ENCODE data around the gene ADISSP.
"Not testable (repeated sequence)": the region's sequence is repeated elsewhere in the genome, so short reads cannot be mapped to it uniquely, and the experiment has no call there.

Gene ADISSP

DNA sequence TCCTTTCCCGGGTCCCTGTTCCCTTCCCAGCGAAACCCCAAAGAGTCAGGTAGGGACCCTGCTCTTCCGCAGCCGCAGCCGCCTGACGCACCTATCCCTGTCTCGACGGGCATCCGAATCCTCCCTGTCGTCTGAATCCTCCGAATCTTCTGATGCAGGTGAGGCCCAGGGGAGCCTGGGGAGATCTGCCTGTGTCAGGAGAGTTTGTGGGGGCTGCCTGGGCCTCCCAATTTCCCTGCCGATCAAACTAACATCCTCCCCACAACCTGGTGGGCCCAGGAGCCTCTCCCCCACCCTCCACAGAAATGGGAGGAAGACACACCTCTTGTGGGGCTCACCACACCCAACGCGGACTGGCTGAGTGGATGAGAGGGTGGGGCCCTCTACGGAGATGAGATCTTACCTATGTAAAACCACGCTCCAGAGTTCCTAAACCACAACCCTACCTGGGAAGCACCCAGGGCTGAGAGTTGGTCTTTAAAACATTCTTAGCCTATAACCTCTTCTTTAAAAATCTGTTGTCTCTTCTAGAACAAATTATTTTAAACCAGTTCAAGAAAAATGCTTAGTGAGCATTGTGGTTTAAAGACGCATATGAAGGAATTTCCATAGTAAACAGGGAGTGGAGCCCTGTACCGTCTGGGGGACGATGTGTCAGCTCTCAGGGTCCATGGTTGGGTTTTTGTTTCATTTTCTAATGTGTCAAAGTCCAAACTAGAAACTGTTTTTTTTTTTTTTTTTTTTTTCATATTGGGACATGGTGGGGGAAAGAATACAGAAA is 30.2 kb upstream of the ADISSP start:
- TF ChIP-seq, protein P1, sequence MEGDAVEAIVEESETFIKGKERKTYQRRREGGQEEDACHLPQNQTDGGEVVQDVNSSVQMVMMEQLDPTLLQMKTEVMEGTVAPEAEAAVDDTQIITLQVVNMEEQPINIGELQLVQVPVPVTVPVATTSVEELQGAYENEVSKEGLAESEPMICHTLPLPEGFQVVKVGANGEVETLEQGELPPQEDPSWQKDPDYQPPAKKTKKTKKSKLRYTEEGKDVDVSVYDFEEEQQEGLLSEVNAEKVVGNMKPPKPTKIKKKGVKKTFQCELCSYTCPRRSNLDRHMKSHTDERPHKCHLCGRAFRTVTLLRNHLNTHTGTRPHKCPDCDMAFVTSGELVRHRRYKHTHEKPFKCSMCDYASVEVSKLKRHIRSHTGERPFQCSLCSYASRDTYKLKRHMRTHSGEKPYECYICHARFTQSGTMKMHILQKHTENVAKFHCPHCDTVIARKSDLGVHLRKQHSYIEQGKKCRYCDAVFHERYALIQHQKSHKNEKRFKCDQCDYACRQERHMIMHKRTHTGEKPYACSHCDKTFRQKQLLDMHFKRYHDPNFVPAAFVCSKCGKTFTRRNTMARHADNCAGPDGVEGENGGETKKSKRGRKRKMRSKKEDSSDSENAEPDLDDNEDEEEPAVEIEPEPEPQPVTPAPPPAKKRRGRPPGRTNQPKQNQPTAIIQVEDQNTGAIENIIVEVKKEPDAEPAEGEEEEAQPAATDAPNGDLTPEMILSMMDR (IDR thresholded peaks at IDR 0.05) = no peak
- no peak for TF ChIP-seq ZFX (IDR thresholded peaks at IDR 0.05; ENCODE audit: borderline replicate concordance)
- peak overlapping the region; percentile 97 for H3K27ac ChIP-seq

DNA sequence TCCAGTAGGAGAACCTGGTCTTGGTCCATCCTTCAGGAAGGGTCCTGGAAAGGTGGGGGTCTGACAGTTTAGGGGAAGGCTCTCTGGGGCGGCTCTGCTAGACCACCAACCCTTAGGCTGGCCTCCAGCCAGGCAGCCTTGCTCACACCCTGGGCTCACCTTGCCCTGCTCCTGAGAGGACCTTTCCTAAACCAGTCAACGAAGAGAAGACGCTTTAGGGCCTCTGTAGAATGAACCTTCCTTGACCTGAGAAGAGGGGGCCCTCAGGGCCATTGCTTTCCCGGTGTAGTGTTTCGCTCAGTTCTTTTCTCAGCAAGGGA is 29.6 kb upstream of the ADISSP start:
- H3K27ac ChIP-seq = peak overlapping the region; percentile 97
- TF ChIP-seq ZFX (IDR thresholded peaks at IDR 0.05; ENCODE audit: borderline replicate concordance) = no peak
- TF ChIP-seq, protein P1 (IDR thresholded peaks at IDR 0.05) = no peak

DNA sequence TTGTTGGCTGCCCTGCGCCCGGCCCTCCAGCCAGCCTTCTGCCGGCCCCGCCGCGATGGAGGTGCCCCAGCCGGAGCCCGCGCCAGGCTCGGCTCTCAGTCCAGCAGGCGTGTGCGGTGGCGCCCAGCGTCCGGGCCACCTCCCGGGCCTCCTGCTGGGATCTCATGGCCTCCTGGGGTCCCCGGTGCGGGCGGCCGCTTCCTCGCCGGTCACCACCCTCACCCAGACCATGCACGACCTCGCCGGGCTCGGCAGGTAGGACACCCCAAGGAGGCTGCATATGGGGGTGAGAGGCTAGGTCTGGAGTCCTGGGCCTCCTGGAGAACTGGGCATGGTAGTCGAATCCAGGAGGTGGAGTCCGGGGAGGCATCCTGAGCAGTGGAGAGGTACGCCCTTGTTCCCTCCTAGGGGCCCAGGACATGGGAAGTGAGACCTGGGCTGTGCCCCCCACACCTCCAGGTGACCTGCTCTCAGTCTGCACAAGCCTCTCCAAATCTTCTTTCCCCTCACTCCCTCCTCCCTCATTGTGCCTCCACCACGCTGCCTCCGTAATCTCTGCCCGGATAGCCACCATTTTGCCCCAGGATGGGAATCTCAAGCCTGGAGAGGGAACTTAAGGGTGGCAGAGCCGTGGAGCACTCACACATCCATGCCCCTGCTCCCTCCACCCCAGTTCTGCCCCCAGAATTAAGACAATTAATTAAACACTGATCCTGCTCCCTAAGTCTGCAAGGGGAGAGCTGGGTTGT is 29.1 kb upstream of the ADISSP start:
- peak overlapping the region; percentile 97 for H3K27ac ChIP-seq
- no peak for TF ChIP-seq ZFX (IDR thresholded peaks at IDR 0.05; ENCODE audit: borderline replicate concordance)
- TF ChIP-seq, protein P1 (IDR thresholded peaks at IDR 0.05) = no peak

- H3K27ac ChIP-seq = peak within 1 kb of the TSS; percentile 97
- TF ChIP-seq, protein P1 (IDR thresholded peaks at IDR 0.05) = peak; percentile 21
- no peak for TF ChIP-seq ZFX (IDR thresholded peaks at IDR 0.05; ENCODE audit: borderline replicate concordance)
These were observed 28.2 kb upstream of the ADISSP start, which contains the start of gene CDC25B for GRCh38 chr20:3795511-3796468. CDC25B (plus strand) TSS chr20:3796310; CDS start chr20:3796532, 222 bp downstream.

DNA sequence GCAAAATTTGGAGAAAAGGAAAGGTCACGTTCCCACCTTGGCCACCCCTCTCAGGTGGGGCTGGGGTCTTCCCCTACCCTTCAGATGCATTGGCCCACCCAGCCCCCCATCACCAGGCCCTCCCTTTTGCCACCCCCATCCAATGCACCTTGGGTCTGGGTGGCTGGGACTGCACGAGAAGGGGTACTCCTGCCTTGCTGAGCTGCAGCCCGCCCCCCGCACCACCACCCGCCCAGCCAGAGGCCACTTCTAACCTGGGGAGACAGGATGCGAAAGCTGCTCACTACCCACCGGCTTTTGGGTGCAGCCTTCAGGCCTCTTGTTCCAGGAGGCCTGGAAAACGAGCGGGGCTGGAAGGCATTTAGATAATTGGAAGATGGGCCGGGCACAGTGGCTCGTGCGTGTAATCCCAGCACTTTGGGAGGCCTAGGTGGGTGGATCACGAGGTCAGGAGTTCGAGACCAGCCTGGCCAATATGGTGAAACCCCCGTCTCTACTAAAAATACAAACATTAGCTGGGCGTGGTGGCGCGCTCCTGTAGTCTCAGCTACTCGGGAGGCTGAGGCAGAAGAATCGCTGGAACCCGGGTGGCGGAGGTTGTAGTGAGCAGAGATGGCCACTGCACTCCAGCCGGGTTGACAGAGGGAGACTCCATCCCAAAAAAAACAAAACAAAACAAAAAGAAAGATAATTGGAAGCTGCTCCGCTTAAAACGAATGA is 27.3 kb upstream of the ADISSP start:
- no peak for TF ChIP-seq ZFX (IDR thresholded peaks at IDR 0.05; ENCODE audit: borderline replicate concordance)
- TF ChIP-seq, protein P1 (IDR thresholded peaks at IDR 0.05) = no peak
- peak overlapping the region; percentile 97 for H3K27ac ChIP-seq

GRCh38 chr20:3794168-3794567 is 26.6 kb upstream of the ADISSP start:
- not testable (repeated sequence) for H3K27ac ChIP-seq

GRCh38 chr20:3789201-3789600 is 21.6 kb upstream of the ADISSP start:
- not testable (repeated sequence) for H3K27ac ChIP-seq
